ENCODE results near the gene PAX5.

PAX5 gene

GRCh38 chr9:37053684-37054362 is 19.8 kb upstream of the PAX5 start:
- Histone ChIP-seq H2AFZ (ENCODE audit: low read length) (no peak overlapping the region), H3K27ac (ENCODE audit: low read length) (no peak overlapping the region), H3K79me2 (ENCODE audit: low read length) (no peaks in the 10 kb centered on the region), H3K27me3 (replicated peaks; ENCODE audit: insufficient read depth, low read length) (no peaks in the 10 kb centered on the region), H3F3A (ENCODE audit: insufficient read depth, low read length) (no peaks in the 10 kb centered on the region), H3K36me3 (replicated peaks; ENCODE audit: insufficient read depth, low read length) (no peaks in the 10 kb centered on the region), H3K9ac (ENCODE audit: low read length) (no peak overlapping the region), H3K9me3 (replicated peaks; ENCODE audit: insufficient read depth, low read length) (no peaks in the 10 kb centered on the region), H3K4me3 (ENCODE audit: low read length) (no peak overlapping the region), H3K4me2 (ENCODE audit: low read depth, low read length) (no peak overlapping the region), H4K20me1 (ENCODE audit: insufficient read depth, low read length) (no peaks in the 10 kb centered on the region), H3K4me1 (ENCODE audit: low read length) (no peaks in the 10 kb centered on the region), H3K9me2 (replicated peaks; ENCODE audit: insufficient read depth, low read length) (no peaks in the 10 kb centered on the region)
- TF ChIP-seq EZH2 (optimal IDR thresholded peaks at IDR 0.05; ENCODE audit: low read depth, low read length) (no peak), EZH2phosphoT487 (IDR thresholded peaks at IDR 0.05; ENCODE audit: low read length) (no peak)
- TF ChIP-seq, protein P1, sequence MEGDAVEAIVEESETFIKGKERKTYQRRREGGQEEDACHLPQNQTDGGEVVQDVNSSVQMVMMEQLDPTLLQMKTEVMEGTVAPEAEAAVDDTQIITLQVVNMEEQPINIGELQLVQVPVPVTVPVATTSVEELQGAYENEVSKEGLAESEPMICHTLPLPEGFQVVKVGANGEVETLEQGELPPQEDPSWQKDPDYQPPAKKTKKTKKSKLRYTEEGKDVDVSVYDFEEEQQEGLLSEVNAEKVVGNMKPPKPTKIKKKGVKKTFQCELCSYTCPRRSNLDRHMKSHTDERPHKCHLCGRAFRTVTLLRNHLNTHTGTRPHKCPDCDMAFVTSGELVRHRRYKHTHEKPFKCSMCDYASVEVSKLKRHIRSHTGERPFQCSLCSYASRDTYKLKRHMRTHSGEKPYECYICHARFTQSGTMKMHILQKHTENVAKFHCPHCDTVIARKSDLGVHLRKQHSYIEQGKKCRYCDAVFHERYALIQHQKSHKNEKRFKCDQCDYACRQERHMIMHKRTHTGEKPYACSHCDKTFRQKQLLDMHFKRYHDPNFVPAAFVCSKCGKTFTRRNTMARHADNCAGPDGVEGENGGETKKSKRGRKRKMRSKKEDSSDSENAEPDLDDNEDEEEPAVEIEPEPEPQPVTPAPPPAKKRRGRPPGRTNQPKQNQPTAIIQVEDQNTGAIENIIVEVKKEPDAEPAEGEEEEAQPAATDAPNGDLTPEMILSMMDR (IDR thresholded peaks at IDR 0.05; ENCODE audit: low read length) = no peak
- DNase-seq = no peak

- no peaks in the 10 kb centered on the region for H3K4me1 ChIP-seq (ENCODE audit: low read length)
- H3K4me2 ChIP-seq (ENCODE audit: low read depth, low read length) = no peak overlapping the region
- H3K9ac ChIP-seq (ENCODE audit: low read length) = no peak overlapping the region
- H3F3A ChIP-seq (ENCODE audit: insufficient read depth, low read length) = no peaks in the 10 kb centered on the region
- TF ChIP-seq, protein P1 (IDR thresholded peaks at IDR 0.05; ENCODE audit: low read length) = no peak
- TF ChIP-seq EZH2phosphoT487 (IDR thresholded peaks at IDR 0.05; ENCODE audit: low read length) = no peak
- no peak for TF ChIP-seq EZH2 (optimal IDR thresholded peaks at IDR 0.05; ENCODE audit: low read depth, low read length)
- DNase-seq = no peak
- H3K27ac ChIP-seq (ENCODE audit: low read length) = no peak overlapping the region
- H3K79me2 ChIP-seq (ENCODE audit: low read length) = no peaks in the 10 kb centered on the region
- H4K20me1 ChIP-seq (ENCODE audit: insufficient read depth, low read length) = no peaks in the 10 kb centered on the region
- no peaks in the 10 kb centered on the region for H3K9me2 ChIP-seq (replicated peaks; ENCODE audit: insufficient read depth, low read length)
- no peak overlapping the region for H3K4me3 ChIP-seq (ENCODE audit: low read length)
- H3K27me3 ChIP-seq (replicated peaks; ENCODE audit: insufficient read depth, low read length) = peaks cover 6% of the 10 kb centered on the region; the same call in 1 of the 2 replicates
- no peaks in the 10 kb centered on the region for H3K9me3 ChIP-seq (replicated peaks; ENCODE audit: insufficient read depth, low read length)
- no peak overlapping the region for H2AFZ ChIP-seq (ENCODE audit: low read length)
- H3K36me3 ChIP-seq (replicated peaks; ENCODE audit: insufficient read depth, low read length) = no peaks in the 10 kb centered on the region
These were observed 12.6 kb upstream of the PAX5 start for GRCh38 chr9:37046683-37047082.

DNA sequence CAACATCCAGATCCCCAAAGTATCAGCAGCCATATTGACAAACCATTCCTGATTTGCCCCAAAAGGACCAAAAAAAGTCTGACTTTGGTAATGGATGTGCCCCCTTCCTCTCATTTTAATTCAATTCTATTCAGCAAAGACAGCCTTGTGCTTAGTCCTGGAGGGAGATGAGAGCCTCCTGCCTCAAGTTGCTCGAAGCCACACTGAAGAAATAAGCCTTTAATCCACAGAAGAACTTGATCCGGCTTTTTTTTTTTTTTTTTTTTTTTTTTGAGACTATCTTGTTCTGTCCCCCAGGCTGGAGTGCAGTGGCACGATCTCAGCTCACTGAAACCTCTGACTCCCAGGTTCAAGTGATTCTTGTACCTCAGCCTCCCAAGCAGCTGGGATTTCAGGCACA is 8.4 kb upstream of the PAX5 start:
- Histone ChIP-seq H3K4me2 (ENCODE audit: low read depth, low read length) (no peak overlapping the region), H3K4me1 (ENCODE audit: low read length) (no peaks in the 10 kb centered on the region), H3K9ac (ENCODE audit: low read length) (no peak overlapping the region), H3F3A (ENCODE audit: insufficient read depth, low read length) (no peaks in the 10 kb centered on the region), H3K36me3 (replicated peaks; ENCODE audit: insufficient read depth, low read length) (no peaks in the 10 kb centered on the region), H3K9me2 (replicated peaks; ENCODE audit: insufficient read depth, low read length) (no peaks in the 10 kb centered on the region), H3K4me3 (ENCODE audit: low read length) (no peak overlapping the region), H3K9me3 (replicated peaks; ENCODE audit: insufficient read depth, low read length) (no peaks in the 10 kb centered on the region), H3K27ac (ENCODE audit: low read length) (no peak overlapping the region), H3K27me3 (replicated peaks; ENCODE audit: insufficient read depth, low read length) (peaks cover 42% of the 10 kb centered on the region), H4K20me1 (ENCODE audit: insufficient read depth, low read length) (no peaks in the 10 kb centered on the region), H2AFZ (ENCODE audit: low read length) (no peak overlapping the region), H3K79me2 (ENCODE audit: low read length) (no peaks in the 10 kb centered on the region)
- DNase-seq = no peak
- TF ChIP-seq EZH2phosphoT487 (IDR thresholded peaks at IDR 0.05; ENCODE audit: low read length) (no peak), EZH2 (optimal IDR thresholded peaks at IDR 0.05; ENCODE audit: low read depth, low read length) (no peak)
- TF ChIP-seq, protein P1 (IDR thresholded peaks at IDR 0.05; ENCODE audit: low read length) = no peak
